ENCODE data around the gene CALB2. TPM values are rescaled to one million over a fixed set of nuclear protein-coding genes. Genes with fewer than 3 reads are reported as not detected.

CALB2 gene
- total RNA-seq, 1 experiment from 2014 or later = 1.6 TPM

GRCh38 chr16:71368958-71369357 is 10.4 kb downstream of the CALB2 start (continued):
- TF ChIP-seq ERG (CRISPR knock-in tag; IDR thresholded peaks at IDR 0.05) (no peak), AFF4 (CRISPR knock-in tag; IDR thresholded peaks at IDR 0.05; ENCODE audit: borderline replicate concordance) (no peak), CBFB (CRISPR knock-in tag; IDR thresholded peaks at IDR 0.05; ENCODE audit: low read depth) (no peak), IRF1 (CRISPR knock-in tag; IDR thresholded peaks at IDR 0.05) (no peak)

GRCh38 chr16:71369494-71369893 is 11.0 kb downstream of the CALB2 start:
- H3K4me3 Mint-ChIP-seq = no peak overlapping the region
- H3K36me3 Mint-ChIP-seq = no peaks in the 10 kb centered on the region
- TF ChIP-seq CDX4 (CRISPR knock-in tag; IDR thresholded peaks at IDR 0.05; ENCODE audit: borderline replicate concordance) = no peak
- H3K27ac Mint-ChIP-seq = no peak overlapping the region
- ChIA-PET POLR2A (no interaction called here), CTCF (interaction anchor here (1.8 kb wide), 1 partner anchor 43 kb away, joined by 5 read pairs; no protein-coding TSS in a partner anchor)
- H3K4me1 Mint-ChIP-seq = no peaks in the 10 kb centered on the region
- no peak for DNase-seq (ENCODE audit: low spot score)
- peaks cover 4% of the 10 kb centered on the region; the same call in 1 of the 2 replicates for H3K27me3 Mint-ChIP-seq (ENCODE audit: low read depth)
- no peaks in the 10 kb centered on the region for H3K9me3 Mint-ChIP-seq
- ATAC-seq = no peak

GRCh38 chr16:71371237-71371636 is 12.7 kb downstream of the CALB2 start:
- POLR2A ChIA-PET = no interaction called here
- Mint-ChIP-seq H3K4me1 (no peaks in the 10 kb centered on the region), H3K4me3 (no peak overlapping the region), H3K9me3 (peaks cover 1% of the 10 kb centered on the region), H3K27ac (0 out of 2 replicates have a peak overlapping the region, but pooled peaks have one; percentile 26), H3K27me3 (ENCODE audit: low read depth) (peaks cover 4% of the 10 kb centered on the region; the same call in 1 of the 2 replicates), H3K36me3 (no peaks in the 10 kb centered on the region)
- ATAC-seq (no peak), DNase-seq (ENCODE audit: low spot score) (no peak)
- CTCF ChIA-PET = no interaction called here
- TF ChIP-seq ELF4 (CRISPR knock-in tag; IDR thresholded peaks at IDR 0.05; ENCODE audit: low read depth) = no peak
- TF ChIP-seq SOX15 (CRISPR knock-in tag; IDR thresholded peaks at IDR 0.05) = no peak
- TF ChIP-seq SMAD4 (CRISPR knock-in tag; IDR thresholded peaks at IDR 0.05) = no peak
- TF ChIP-seq ZNF232 (CRISPR knock-in tag; IDR thresholded peaks at IDR 0.05) = no peak
- no peak for TF ChIP-seq ZNF317 (CRISPR knock-in tag; IDR thresholded peaks at IDR 0.05; ENCODE audit: borderline replicate concordance, low read depth)
- TF ChIP-seq GTF2I (CRISPR knock-in tag; conservative IDR thresholded peaks at IDR 0.05) = no peak
- no peak for TF ChIP-seq CDX4 (CRISPR knock-in tag; IDR thresholded peaks at IDR 0.05; ENCODE audit: borderline replicate concordance)
- TF ChIP-seq MYBL2 (CRISPR knock-in tag; IDR thresholded peaks at IDR 0.05) = no peak
- no peak for TF ChIP-seq JUN (CRISPR knock-in tag; IDR thresholded peaks at IDR 0.05)
- no peak for TF ChIP-seq ZNF396 (CRISPR knock-in tag; IDR thresholded peaks at IDR 0.05; ENCODE audit: borderline replicate concordance)
- TF ChIP-seq ZNF671 (CRISPR knock-in tag; IDR thresholded peaks at IDR 0.05) = no peak
- TF ChIP-seq STAT6 (CRISPR knock-in tag; conservative IDR thresholded peaks at IDR 0.05; ENCODE audit: low read depth) = no peak
- no peak for TF ChIP-seq ATF1 (CRISPR knock-in tag; IDR thresholded peaks at IDR 0.05)
- no peak for TF ChIP-seq E2F4 (CRISPR knock-in tag; IDR thresholded peaks at IDR 0.05; ENCODE audit: borderline replicate concordance, low read depth)
- TF ChIP-seq CBFB (CRISPR knock-in tag; IDR thresholded peaks at IDR 0.05; ENCODE audit: low read depth) = no peak
- TF ChIP-seq SP1 (CRISPR knock-in tag; conservative IDR thresholded peaks at IDR 0.05) = no peak
- TF ChIP-seq NR2C2 (CRISPR knock-in tag; IDR thresholded peaks at IDR 0.05) = no peak

Data from WTC11 (cell line).